HG02610 (cell line): Measurements from ENCODE around the gene TLN1.

Experiments
- ATAC-seq: cut with Tn5 transposase; IDR thresholded peaks from one replicate; pipeline ENCODE4 v1.9.1; 2021; ENCODE audit warnings: mild to moderate bottlenecking, moderate library complexity; ENCODE audit not compliant: unreplicated experiment

Gene TLN1

DNA sequence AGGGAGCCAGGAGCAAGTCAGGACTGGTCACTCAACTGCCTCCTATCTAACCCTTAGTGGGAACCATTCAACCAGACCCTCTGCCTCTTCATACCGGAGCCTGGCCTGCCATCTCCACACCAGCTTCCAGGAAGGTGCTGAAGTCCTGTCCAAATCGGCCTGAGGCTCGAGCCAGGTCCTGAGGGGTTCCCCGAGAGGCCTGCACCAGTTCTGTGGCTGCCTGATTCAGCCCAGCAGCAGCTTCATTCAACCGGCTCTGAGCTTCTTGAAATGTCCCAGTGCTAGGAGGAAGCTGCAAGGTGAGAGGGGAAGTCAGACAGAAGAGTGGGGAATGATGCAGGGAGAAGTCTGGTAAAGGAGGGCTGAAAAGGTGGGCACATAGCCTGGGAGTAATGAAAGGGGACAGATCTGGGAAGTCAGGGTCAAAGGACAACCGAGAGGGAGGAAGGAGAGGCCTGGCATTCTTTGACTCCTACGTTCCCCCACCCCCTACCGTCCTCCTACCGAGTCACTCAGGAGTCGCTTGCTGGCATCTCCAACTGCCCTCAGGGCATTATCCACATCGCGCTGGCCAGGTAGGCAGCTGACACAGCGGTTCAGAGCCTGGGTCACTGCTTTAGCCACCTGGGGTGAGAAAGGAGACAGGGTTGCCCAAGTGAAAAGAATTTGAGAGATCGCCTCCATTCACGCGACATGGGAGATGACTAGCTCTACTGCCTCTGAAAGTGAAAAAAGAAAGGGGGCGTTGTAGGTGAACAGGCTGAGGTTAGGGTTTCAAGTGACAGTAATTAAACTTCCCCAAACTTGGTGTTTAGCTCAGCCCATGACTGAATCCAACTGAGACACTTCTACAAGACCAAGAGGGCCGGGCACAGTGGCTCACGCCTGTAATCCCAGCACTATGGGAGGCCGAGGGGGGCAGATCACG, 20.2 kb downstream of the TLN1 start:
- peak; percentile 57 for ATAC-seq

DNA sequence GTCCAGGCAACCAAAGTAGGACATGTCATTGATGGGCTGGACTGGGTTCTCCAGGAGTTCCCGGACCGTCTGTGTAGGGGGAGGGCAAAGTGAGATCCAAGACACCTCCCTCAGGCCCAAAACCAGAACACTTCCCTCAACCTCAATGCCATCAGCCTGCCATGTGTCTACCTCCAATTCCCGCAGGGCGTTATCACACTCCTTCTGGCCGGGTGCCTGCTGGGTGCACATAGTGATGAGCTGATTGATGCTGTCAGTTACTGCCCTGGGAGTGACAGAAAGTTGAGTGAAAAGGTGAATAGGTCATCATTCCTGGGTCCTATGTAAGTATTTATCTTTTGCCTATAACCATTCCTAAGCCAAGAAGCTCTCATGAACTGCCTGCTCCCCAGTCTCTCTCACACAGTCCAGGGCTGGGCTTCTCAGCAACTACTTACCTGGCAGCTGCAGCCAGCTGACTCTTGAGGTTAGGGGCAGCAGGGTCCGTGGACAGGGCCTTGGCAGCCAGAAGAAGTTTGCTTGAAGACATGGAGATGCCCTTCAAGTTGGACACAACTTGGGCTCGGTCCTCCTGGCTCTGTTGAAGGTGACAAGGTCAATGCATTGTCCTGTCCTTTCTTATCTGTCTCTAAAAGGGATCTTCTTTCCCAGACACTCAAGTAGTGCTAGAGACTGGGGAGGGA, 21.0 kb downstream of the TLN1 start:
- ATAC-seq = no peak

DNA sequence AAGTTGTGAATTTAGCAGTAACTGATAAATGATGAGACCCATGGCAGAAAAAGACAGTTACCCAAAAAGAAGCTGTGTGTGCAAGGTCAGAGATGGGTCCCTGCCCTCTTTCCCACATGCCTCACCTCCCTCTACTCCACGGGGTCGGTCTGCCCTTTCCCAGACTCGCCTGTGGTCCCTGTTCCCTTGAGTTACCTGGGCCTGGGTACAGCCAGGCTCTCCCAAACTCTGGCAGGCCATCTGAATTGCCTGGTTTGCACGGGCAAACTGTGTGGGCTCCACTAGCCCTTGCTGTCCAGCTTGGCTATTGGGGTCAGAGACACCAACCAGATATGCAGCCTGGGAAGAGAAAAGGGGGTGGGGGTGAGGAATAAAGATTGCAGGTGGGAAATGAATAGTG, 23.8 kb downstream of the TLN1 start:
- no peak for ATAC-seq

DNA sequence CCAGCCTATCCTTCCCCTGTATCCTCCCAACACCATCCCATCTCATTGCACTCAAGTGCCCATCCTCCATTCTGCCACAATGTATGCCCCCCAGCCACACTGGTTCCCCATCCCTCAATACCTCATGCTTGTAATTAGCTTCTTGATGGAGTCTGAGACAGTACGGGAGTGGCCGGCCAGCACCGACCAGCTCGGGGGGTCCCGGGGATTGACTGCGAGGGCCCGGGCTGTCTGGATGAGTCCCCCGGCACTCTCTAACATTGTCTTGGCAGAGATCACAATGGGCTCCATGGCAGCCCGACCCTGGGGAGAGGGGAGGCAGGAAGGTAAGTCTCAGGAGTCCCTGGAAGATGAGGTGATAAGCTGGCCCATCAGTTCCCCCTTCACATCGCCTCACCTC, 25.0 kb downstream of the TLN1 start:
- no peak for ATAC-seq

DNA sequence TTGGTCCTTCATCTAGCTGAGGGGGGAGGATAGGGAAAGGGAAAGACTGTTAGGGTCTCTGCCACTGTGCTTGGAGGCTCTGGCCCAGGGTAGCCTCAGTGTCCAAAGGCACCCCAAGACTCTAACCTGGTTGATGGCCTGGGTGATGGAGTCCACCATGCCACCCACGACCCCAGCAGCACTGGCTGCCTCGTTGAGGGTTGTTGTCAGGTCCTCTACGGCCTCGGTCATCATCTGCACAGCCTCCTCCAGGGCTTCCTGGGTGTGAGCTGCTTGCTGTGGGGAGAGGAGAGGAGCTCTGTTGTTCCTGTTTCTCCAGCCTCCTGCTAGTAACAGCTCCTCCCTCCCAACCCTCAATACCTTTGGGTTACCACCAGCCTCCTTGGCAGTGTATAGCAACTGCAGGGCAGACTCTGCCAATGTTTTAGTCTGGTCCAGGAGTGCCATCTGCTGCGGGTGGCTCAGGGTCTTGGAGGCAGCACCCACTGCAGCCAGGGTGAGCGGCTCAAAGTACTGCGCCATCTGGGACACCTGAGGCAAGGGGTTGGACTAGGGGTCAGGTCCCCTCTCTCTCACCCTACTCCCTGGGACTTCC, 26.1 kb downstream of the TLN1 start:
- no peak for ATAC-seq

DNA sequence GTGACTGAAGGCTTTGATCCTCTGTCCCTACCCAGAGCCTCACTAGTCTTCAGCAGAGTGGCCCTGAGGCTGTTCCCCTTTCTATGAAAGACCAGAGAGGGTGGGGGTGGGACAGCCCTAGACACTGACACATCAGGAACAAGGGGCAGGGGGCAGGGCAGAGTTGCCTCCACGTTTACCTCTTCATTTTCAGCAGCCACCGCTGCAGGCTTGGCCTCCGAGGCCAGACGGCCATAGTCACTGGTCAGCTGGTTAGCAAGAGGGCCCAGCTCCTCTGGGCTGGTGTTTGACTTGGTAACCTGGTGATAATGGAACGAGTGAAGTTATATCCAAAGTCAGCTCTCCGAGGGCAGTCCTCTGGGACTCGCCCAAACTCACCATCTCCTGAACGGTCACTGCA, 26.6 kb downstream of the TLN1 start:
- ATAC-seq = no peak

DNA sequence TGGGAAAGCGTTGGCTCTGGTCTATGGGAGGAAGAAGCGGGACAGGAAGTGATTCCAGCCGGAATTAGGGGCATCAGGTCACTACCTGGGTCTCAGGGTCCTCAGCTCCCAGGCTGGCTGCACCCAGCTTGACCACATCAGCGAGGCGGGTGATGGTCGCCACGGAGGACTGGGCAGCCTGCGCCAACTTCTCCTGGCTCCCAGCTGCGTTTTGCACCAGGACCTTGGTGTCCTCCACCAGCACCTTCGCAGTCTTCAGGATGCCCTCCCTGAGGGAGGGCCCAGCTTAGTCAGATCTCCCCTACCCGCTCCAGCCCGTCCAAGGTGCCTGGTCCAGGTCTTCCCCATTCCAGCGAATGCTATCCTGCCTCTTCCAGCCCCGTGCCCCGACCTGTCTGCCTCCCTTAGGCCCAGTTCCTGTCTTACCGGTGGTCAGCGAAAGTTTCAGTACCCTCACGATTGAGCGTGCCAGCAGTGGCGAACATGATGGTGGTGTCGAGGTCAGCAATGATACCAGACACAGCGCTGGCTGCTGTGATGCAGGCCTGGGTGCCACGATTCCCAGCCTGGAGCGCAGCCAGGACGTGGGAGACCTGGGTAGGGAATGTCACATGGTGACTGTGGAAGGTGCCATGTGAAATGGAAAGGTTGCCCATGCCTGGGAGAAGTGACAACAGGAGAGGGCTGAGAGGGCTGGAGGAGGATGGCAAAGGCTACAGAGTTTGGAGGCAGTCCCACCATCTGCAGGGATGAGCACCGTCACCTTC, 27.9 kb downstream of the TLN1 start:
- no peak for ATAC-seq

DNA sequence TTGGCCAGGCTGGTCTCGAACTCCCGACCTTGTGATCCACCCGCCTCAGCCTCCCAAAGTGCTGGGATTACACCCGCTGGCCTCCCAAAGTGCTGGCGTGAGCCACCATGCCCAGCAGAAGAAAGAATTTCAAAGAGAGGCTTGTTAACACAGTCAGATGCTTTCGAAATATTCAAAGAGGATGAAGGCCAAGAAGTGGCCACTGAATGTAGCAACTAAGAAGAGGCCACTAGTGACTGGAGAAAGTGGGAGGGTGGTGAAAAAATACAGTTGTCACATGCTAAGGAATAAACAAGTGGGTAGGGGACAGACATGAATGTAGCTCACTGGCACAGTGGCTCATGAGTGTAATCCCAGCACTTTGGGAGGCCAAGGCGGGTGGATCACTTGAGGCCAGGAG, 29.3 kb downstream of the TLN1 start:
- ATAC-seq = no peak

DNA sequence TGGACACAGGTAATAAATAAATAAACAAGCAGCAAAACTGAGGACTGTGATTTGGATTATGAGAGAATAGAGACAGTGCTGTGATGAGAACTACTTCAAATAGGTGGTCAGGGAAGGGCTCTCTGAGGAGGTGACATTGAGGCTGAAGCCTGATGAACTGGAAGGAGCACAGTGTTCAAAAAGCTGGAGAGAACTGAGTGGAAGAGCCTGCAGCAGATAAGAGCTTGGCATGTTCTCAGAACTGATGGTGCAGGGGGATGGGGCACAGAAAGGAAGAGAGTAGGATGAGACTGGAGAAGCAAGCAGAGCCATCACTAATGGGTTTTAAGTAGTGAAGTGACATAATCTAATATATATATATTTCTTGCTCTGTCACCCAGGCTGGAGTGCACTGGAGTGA, 31.1 kb downstream of the TLN1 start:
- ATAC-seq = no peak

DNA sequence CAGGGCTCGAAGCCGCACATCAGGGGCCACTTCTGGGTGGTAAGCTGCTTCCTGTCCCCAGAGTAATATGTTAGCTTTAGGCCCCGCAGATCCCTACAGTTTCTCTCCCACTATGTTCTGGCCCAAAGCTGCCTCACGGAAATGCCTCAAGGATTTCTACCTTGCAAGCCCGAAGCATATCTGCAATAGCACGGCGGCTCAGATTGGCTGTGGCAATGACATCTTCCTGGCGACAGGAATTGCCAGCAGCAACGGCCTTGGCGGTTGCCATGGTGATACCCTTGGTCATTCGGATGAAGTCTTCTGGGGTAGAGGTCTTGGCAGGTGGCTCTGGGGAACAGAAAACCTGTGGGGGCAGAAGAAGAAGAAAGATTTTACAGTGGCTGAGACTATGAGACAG, 32.0 kb downstream of the TLN1 start:
- no peak for ATAC-seq

DNA sequence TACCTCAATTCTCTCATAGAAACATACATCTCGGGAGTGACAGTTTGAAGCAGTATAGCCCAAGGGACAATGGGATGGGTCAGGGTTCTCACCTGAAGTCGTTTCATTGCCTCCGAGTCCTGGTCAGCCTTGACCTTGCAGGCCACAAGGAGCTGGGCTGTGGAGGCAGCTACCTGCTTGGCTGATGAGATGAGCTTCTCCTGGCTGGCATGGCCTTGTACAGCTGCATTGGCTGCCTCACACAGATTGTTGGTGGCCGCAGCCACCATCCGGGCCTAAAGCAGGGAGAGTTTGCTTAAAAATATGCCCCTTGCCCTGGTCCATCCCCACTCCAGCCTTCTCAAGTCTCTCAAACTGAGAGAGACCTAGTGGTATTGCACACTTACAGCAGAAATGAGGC, 33.8 kb downstream of the TLN1 start:
- no peak for ATAC-seq

DNA sequence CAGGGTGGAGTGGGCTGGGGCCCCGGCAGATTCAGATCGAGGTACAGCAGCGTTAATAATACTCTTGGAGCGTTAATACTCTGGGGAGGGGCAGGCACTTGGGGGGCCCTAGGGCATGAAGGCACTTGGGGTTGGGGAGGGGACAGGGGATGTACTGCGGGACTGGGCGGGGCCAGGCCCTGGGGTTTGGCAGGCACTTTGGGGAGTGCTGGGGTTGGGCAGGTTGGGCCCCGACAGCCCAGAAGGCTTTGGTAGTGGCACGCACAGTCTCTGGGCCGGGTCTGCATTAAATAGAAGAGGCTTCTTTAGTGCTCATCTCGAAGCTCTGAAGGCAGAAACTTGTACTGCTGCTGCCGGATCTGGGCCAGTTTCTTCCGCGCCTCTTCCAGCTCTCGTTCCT, 34.5 kb downstream of the TLN1 start:
- ATAC-seq = no peak

DNA sequence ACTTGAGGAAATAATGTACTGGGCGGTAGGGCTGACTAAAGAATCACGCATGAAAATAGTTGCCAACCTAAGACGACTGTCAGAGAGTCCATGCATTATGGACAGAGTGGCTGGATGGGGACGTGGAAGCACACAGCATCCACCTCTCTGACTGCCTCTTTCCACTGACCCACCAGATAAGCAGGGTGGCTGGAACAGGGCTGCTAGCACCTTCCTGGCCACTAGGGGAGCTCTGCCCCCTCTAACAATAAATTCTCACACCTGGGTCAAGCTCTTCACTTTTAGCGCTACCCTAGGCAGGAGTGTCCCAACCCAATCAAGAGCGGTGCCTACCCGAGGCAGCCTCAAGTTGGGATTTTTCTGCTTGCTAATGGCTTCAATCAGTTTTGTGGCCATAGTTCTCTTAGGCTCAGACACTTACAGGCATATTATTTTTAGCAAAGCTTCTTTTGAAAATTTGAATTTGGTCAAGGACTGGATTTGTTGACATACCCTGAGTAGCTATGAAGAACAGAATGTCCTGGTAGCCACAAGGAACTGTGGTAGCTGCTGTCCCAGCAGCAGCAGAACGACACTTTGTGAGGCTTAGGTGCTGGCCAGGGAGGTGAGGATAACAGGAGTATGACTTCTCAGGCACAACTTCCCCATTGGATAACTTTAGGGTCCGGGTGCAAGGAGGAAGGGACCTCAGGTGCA, 35.3 kb downstream of the TLN1 start:
- peak; percentile 79 for ATAC-seq

DNA sequence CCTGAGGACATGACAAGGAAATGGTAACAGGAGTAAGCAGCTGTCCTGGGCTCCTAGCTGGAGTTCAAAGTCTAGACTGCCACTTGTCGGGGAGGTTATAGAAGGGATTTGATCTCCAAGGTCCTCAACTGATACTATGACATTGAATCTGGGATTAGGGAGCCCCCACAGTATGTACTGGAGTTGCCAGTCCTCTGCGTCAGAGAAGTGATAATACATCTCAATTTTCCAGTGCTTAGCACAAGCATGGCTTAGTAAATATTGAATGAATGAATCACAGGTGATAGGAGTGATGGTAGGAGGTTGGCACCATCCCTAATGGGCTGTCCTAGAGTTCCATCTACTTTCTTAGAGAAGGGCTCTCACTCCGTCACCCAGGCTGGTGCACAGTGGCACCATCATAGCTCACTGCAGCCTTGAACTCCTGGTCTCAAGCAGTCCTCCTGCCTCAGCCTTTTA, 36.0 kb downstream of the TLN1 start:
- no peak for ATAC-seq

DNA sequence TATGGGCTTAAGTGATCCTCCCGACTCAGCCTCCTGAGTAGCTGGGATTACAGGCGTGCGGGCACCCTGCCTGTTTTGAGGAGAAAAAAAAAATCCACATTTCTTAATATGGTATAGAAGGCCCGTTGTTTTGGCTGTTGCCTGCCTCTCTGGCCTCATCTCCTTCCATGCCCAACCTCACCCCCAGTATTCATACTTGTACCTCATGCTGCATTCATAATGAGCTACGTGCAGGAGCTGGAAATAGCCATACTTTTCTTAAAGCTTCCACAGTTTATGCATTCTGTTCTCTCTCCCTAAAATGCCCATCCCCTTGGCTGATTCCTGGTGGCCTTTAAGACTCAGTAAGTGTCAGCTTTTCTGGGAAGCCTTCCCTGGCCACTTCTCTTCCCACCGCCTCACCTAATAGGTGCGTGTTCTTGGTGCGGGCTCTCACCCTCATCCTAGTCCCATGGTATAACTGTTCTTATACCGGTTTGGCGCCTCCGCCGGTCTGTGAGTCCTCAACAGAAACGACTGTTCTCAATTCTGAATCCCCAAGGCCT, 40.2 kb downstream of the TLN1 start:
- no peak for ATAC-seq

DNA sequence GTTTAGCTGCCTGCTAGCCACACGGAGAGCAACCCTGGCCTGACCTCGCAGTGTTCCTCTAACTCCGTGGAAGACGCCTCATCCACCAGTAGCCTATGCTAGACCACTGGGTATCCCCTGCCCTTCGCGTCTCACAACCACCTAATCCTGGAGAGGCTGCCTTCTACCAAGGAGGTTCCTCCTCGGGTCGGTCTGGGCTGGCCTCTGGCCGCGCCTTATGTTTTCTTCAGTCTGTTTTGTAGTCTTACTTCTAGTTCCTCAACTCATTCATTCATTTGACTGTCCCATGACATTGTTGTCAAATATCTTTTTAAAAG, 40.7 kb downstream of the TLN1 start:
- ATAC-seq = no peak

DNA sequence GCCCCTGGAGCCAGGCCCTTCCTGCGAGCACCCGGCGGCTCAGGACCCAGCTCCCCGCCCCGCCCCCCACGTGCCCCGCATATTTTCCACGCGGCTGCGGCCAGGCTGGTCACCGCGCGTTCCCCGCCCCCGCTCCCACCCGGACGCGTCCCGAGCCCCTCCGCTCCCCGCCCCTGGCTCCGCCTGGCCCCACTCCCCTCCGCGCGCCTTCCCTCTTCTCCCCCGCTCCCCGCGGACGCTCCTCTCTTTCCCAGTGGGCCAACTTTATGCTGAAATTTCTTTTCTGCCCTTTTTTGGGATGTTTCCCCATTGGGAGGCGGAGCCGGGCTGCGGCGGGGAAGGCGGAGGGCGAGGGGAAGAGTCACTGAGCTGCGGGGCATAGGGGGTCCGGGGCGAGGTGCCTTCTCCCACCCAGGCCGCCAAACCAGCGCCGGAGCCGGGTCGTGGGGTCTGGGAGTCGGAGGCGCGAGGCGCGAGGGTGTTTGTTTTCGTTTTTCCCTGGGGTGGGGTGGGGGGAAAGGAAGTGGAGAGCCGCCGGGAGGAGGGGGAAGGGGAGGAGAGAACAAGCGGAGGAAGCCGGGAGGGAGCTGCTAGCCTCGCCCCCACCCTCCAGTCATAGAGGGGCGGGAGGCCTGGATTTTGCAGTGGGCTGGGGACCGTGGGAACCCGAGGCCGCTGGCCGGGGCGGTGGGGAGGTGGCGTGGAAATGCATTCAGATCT, 41.2 kb downstream of the TLN1 start:
- no peak for ATAC-seq

DNA sequence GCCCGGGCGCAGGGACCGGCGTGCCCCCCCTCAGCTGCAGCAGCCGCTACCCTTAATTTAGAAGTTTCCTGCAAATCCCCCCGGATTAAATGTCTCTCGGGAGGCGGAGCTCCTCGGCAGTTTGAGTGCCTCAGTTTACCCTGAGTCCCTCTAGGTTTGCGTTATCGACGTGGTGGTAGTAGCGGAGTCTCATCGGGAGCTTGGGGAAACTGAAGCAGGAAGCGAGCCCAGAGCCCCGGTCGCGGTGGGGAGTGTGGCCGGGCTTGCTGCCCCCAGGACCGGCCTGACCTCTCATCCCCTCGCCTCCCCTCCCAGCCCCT, 41.7 kb downstream of the TLN1 start:
- no peak for ATAC-seq

DNA sequence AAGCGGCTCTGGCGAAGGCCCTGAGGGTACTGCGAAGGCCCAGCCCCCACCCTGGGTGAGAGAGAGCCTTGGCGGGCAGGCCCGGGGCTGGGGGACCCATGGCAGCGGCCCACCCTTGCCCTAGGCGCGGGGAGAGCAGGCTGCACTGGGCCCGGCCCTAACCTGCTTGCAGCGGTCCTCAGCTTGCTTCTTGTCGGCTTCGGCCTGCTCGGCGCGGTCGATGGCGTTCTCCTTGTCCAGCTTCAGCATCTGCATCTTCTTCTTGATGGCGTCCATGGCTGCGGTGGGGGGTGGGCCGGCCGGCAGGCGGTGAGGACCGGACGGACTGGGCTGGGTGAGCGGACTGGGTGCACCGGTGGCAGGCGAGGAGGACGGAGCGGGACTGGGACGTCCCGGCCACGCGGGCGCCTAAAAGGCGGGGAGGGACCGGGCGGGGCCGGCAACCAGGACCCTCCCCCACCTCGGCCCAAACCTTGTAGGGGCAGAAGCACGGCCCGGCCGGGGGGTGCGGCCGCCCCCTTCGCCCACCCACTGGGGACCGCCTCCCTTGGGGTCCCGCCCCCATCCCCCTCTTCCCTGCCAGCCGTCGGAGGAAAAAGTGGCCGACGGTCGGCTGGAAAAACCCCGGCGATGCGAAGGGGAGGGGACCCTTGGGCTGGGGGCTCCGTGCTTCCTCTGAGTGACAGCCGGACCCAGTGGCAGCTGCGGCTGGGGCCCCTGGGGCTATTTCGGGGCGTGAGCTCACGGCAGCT, 42.3 kb downstream of the TLN1 start, which contains the start of gene TPM2:
TSS of gene TPM2 (minus strand) at position 384 of the 752 bp plus-strand sequence. CDS start at position 276, 108 bp downstream.
- no peak for ATAC-seq
